HG03521 (cell line): ENCODE results near the gene OTUB2.

Source experiments
- ATAC-seq: cut with Tn5 transposase; IDR thresholded peaks from one replicate; pipeline ENCODE4 v1.9.1; 2021; ENCODE audit warnings: mild to moderate bottlenecking, moderate library complexity; ENCODE audit not compliant: unreplicated experiment

Gene OTUB2

DNA sequence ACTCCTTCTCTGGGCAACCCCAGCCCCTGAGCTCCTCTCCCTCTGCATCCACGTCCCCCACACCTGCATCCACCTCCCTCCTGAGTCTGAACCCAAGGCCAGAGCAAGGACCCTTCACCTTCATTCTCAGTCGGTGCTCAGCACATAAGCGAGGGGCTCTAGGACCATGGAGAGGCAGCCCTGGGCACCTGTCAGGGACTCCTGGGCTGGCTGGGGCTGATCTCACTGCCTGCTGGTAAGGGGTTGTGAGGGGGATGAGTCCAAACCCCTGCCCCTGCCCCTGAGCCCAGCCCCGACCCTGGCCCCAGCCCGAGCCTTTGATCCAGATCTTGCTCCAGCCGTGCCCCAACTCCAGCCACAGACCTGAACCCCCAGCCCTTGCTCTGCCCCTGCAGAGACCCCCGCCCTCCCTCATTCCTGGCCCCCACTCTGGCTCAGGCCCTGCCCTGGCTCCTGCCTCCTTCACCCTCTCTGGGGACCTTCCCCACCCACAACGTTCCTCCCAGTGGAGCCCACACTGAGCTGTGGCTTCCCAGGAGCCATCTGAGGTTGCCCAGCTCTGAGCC is 29.9 kb upstream of the OTUB2 start:
- ATAC-seq, result no peak

DNA sequence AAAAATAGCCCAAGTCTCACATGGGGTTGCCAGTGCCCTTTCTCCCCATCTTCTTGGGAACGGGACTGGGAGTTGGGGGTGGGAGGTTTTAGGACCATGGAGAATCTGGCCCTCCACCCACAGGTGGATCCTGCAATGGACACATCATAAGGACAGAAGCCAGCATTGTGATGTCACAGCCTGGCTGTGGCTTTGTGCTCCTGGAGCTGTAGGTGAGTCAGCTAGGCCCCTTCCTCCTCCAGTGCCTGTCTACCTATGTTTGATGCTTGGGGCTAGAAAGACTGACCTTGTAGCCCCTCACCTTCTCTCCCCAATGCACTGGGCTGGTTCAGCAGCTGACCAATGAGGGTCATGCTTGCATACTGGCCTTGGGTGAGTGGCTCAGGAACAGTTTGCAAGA is 29.1 kb upstream of the OTUB2 start, which contains the start of gene CCDC197:
CCDC197 (plus strand) TSS at position 220 of the 400 bp plus-strand sequence. CDS start 831 bp downstream, outside the sequence.
- ATAC-seq, result no peak

DNA sequence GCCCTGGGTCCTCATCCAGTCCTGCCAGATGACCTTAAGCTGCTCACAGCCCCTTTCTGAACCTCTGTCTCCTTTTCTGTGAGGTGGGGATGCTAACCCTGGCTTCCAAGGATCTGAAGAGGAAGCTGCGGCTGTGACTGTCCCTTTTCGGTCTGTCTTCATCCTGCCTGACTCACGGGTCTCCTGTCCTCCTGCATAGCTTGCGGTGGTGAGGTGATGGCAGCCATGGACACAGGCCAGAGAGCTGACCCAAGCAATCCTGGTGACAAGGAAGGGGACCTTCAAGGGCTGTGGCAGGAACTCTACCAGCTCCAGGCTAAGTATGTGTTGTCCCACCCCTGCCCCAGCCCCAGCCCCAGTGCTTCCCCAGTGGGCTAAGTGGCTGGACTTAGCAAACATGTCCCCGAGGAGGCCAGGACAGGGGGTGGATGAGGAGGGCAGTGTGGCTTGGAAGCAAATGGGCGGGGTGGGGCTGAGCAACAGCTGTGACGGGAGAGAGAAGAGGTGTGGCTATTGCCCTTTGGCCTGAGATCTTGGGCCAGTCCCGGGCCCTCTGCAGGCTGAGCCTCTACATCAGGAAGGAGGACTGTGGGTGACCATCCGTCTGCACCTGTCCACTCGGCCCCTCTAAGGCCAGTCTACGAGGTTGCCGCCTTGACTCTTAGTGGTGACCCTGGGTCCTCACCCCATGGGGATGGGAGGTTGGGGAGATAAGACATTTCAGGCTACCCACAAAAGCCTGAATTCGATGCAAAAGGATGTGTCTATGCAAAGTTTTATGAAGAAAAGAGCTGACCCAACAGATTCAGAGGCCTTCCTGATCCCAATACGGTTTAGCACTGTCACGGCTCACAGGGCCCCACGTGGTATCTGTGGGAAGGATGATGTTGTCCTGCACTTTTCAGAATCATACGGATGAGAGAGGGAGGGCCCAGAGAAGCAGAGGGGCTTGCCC is 27.9 kb upstream of the OTUB2 start:
- ATAC-seq, result no peak

DNA sequence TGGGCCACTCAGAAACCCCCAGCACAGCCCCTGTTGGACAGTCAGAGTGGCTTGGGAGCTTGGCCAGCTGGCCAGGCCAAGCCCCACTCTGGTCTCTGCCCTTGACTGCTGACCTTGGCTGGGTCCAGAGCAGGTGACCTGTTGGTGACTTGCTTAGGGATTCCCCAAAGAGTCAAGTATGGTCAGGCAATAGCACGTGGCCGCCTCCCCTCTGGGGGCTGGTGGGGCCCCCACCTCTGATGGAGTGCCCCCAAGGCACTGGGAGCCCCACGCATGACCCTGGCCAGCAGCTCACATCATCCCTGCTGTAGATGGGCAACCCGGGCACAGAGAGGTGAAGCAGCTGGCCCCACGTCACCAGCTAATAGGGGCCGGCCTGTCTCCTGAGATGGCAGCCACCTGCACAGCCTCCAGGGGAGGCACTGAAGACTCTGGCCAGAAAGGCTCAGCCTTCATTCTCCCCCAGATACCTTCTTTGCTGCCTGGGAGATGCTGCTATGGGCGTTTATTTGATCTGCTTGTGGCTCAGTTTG is 27.2 kb upstream of the OTUB2 start:
- ATAC-seq, result no peak

DNA sequence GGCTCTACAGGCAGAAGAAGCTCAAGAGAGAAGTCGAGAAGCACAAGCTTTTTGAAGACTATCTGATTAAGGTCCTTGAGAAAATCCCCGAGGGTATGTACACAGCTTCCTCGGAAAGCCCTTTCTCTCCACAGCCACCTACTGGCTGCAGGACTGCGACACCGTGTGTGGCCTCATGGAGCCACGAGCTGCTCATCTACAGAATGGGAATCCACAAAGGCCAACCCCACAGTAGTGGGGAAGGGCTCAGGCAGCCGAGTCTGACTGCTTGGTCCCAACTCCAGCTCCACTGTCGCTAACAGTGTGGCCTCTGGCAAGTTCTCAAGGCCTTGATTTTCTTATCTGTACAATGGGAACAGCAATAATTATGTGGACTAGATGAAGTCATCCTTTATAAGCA is 26.6 kb upstream of the OTUB2 start:
- no peak for ATAC-seq

DNA sequence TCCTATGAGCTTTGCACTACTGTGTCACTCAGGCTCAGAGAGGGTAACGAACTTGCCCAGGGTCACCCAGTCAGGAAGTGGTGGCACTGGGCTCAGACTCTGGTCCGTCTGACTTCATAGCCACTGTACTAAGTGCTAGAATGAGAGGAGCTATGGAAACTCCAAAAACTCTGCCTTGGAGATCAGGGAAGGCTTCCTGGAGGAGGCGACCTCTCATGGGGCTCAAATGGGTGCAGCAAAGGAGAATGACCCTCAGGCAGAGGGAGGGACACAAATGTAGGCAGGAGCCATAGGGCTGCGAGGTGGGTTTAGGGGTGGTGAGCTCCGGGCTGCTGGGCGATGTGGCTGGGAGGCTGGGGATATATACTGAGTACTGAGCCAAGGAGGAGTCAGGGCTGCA is 25.9 kb upstream of the OTUB2 start:
- no peak for ATAC-seq

DNA sequence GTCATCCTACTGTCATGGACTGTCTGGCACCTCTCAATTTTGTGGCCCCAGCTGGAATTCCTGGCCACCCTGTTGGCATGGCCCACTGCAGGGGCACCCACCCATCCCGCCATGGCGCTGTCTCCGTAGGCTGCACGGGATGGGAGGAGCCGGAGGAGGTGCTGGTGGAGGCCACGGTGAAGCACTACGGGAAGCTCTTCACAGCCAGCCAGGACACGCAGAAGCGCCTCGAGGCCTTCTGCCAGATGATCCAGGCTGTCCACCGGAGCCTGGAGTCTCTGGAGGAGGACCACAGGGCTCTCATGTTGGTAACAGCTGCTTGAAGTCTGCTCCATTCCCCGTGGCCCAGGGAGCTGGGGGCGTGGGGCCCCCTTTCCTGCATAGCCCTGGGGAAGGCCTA is 25.1 kb upstream of the OTUB2 start:
- no peak for ATAC-seq

DNA sequence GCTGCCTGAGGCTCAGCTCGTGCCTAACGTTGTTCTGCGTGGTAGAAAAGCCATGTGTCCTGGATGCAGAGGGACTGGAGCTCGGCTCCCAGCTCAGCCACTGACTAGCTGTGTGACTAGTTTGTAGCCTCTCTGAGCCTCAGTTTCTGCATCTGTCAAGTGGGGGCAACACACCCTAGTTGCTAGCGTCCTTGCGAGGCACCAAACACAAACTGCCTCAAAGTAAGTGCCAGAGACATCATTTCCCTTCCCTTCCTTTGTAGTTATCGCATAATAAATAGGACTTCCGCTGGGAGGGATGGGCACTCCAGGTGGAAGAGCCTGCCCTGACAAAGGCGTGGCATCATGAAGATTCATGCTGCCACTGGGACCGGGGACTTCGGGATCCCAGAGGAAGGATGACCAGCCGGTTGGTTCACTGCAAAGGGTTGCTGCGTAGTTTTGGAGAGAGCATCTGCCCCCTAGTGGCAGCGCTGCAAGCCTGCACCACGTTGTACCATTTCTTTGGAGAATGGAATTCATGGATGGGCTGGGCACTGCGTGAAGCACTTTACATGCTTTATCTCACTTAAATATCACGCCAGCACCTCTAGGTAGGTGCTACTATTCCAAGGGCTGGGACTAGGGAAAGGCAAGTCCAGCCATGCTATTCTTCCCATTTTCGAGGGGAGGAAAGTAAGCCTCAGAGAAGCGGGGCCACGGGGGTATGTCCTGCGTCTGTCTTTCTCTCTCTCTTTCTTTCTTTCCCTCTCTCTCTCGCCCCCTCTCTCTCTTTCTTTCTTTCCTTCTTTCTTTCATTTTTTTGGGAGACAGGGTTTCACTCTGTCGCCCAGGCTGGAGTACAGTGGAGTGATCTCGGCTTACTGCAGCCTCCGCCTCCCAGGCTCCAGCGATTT is 24.4 kb upstream of the OTUB2 start:
- peak; percentile 61 for ATAC-seq

DNA sequence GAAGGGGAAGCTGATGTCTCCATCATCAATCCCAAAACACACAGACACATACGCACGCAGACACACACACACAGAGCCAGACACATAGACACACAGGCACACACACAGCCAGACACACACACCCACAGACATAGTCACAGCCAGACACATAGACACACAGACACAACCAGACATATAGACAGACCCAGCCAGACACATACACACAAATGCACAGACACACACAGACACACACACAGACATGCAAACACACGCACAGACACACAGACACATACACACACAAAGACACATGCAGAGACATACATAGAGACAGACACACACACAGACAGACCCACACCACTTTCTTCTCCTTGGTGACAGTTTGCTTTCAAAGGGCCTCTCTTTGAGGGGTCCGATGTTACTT is 22.7 kb upstream of the OTUB2 start:
- ATAC-seq, result no peak

DNA sequence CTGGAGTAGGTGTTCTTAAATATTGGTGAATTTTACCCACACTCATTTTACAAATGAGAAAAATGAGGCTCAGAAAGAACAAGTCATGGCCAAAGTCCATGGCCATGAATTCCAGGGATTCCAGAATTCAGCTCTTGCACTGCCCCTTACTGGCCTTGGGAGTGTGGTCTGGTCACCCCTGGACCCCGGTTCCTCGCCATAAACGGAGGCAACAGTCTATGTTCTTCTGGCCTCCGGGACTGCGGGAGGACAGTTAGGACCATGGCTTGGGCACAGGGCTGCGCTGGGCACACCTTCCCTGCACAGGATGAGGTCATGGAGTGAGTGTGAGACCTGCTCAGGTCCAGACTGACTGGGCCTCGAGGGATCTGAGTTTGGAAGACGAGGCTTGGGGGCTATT is 22.1 kb upstream of the OTUB2 start:
- ATAC-seq, result no peak

DNA sequence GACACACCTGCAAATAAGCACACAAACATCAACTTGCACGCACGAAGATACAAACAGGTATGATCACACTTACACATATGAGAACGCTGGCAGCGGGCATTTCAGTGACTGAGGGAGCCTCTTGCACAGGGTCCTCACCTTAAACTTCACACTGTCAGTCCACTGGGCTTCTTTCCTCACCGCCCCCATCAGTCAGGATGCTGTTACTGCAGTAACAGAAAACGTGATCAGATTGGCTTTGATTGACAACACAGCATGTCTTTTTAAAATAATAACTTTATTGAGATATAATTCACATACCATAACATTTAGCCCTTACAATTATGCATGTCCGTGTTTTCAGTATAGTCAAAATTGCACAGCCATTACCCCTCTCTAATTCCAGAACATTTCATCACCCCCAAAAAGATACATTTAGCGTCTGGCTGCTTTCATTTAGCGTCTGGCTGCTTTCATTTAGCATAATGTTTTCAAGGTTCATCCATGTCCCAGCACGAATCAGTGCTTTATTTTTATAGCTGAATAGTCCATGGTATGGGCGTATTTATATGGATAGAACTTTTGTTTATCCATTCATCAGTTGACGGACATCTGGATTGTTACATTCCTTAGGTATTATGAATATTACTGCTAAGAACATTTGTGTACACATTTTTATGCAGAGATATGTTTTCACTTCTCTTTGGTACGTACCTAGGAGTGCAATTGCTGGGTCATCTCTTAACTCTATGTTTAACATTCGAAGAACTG is 20.6 kb upstream of the OTUB2 start:
- ATAC-seq, result no peak

DNA sequence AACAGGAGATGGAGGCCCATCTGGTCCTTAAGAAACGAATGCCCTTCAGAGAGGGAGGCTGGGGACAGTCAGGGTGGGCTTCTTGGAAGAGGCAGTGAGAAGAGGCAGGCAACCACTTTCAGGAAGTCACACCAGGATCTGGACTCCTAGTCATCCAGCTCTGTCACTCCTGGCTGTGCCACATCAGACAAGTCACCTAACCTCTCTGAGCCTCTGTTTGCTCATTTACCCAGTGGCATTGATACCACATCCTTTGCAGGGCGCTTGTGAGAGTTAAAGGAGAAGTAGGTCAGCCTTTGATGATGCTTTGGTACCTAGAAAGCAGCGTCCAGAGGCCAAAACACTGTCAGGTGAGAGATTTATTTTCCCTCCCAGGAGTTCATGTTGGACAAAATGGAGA is 17.9 kb upstream of the OTUB2 start:
- no peak for ATAC-seq

DNA sequence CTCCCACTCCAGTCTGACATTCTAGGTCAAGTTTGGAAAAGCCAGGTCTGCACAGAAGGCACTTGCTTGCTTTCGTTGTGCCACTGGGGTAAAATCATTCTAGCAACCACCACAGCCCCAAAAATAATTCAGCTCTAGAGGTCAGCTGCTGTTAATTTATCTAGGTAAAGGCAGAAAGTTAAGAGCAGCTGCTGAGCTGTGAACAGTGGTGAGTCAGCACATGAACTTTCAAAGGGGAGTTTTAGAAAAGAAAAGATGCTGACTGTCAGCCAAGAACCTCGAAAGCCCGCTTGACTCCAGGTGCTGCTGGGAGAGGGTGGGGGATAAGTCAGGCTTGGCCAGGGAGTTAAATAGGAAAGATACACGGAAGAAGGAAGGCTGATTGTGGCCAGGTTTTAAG is 16.4 kb upstream of the OTUB2 start:
- no peak for ATAC-seq

DNA sequence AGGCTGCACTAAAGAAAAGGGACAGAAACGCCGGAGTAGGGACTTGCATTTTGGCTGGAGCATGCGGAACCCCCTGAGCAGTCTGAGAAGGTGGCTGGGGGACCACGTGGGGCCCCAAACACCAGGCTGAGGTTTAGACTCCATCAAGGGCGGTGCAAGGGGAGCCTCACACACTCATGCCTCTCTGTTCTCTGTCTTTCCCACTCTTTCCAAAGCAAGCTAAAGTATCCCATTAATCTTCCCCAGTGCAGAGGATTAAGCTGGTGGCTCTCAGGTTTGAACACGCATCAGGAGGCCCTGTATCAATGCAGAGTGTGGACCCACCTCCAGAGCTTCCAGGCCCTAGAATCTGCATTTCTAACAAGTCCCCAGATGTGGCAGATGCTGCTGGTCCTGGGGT is 15.5 kb upstream of the OTUB2 start:
- ATAC-seq, result no peak

DNA sequence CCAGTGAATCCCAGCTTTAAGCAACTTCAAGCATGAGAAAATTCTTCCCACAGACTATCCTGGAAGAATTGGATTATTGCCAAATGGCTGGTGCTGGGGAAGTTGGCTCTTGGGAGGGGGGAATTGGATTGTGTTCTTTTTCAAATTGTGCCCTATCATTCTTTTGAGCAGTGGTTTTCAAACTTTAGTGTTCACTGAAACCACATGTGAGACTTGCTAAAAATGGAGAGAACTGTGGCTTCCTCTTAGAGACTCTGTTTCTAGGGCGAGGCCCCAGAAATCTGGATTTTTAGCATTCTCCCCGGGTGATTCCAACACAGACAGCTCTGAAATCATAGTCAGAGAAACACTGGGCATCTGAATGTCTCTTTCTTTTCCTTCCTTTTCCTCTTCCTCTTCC is 14.3 kb upstream of the OTUB2 start:
- no peak for ATAC-seq

DNA sequence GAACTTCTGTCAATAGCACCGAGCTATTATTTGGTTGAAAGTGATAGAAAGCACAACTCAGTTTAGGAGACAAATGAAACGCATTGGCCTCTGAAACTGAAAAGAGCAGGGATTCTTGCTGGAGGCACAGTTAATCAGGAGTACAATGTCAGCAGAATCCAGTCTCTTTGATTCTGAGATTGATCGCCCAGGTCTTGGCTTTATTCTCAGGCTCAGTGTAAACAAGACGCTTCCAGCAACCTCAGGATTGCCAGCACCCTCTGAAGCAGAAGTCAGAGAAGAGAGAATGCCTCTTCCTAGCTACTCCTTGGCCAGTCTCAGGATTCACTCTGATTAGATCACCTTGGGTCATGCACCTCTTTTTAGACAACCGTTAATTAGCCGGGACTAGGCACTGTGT is 11.8 kb upstream of the OTUB2 start:
- no peak for ATAC-seq

DNA sequence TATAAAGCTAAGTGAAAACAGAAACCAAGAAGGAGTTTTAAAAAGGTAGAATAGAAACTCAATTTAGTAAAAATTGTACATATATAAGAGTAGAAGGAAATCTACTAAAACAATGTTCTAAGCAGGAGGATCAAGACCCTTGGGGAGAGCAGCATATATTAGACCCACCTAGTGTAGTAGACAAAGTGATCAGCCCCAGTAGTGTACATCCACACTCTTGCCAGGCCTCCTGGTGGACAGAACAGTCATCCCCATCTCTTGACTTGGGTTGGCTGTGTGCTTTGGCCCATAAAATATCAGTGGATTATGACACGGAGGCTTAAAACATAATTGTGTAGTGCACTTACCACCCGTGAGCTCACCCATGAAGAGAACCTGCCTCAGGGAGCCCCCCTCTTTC is 10.9 kb upstream of the OTUB2 start:
- no peak for ATAC-seq

DNA sequence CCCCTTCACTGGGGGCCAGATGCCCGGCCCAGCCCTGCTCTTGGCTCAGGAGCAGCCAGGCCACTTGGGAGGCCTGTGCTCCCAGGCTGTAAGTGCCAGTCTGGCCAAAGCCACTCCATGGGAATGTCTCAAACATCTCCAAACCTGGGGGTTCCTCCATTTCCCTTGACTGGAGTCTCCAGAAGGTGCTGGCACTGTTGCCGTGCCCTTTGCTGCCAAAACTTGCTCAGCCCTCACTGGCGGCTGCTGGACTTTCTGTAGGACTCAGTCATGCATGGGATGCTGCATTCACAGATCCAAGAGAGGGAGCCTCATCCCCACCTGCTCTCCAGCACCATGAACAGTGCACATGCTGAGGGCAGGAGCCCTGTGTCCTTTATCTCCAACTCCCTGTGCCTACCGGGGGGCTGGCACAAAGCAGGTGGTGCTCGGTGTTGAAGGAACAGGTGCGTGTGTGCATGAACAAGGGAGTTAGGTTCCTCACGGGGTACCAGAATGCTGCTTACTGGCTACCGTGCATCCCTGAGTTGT is 9.6 kb upstream of the OTUB2 start:
- ATAC-seq, result no peak

DNA sequence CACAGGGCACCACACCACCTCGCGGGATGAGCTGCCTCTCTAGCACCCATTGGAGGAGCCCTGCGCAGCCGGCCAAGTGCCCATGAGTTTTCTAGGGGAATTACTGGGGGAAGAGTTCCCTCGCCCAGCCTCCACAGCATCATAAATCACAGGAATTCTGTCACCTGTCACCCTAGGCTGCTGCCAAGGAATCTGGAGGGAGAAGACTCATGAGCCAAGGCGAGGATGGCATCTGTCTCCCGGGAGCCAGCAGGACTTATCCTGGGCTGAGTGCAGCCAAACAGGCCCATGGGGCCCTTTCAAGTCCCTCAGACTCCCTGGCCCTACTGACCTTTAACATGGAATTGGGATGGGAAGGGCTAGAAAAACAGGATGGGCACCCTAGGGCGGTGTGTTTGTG is 7.8 kb upstream of the OTUB2 start:
- ATAC-seq, result no peak

DNA sequence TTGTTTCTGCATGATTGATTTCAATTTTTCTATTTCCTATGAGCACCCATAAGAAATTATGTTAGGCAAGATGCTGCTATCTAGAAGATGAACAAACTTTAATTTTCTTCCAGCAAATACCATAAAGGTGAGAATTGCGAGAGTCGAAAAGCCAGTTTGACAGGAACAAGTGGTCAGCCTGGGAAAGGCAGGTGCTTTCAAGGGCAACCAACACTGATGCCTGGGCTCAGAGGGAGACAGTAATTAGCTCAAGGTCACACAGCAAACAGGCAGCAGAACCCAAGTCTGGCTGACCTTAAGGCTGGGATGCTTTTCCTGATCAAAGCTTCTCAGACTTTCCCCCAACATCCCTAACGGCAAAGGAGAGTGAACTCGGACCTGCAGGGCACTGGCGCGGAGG is 6.8 kb upstream of the OTUB2 start:
- ATAC-seq, result no peak
